H1 (cell line): ENCODE data around the gene AFF1. TPM values are rescaled to one million over a fixed set of nuclear protein-coding genes. Genes with fewer than 3 reads are reported as not detected.

Experiments used
- ATF3 ChIP-seq: IDR thresholded peaks from 2 replicates; pipeline ENCODE4 v1.6.1; 2011; ENCODE audit warnings: low read depth, mild to moderate bottlenecking, low read length; ENCODE audit not compliant: insufficient read depth
- CHD7 ChIP-seq: fragments of 300-600 bp; sonication (generic); IDR thresholded peaks from 2 replicates; pipeline ENCODE4 v1.7.1; 2012; ENCODE audit warnings: low read length, moderate library complexity, mild to moderate bottlenecking, inconsistent platforms; ENCODE audit not compliant: insufficient replicate concordance
- EZH2 ChIP-seq: fragments of 200-600 bp; sonication (generic); IDR thresholded peaks from 2 replicates; pipeline ENCODE4 v1.7.1; 2012; ENCODE audit warnings: low read depth, mild to moderate bottlenecking, moderate library complexity, low read length, inconsistent platforms; ENCODE audit not compliant: severe bottlenecking
- HDAC2 ChIP-seq, 2 experiments: fragments of 300-600 bp in 1 of 2; sonication (generic) in 1 of 2; IDR thresholded peaks; 2 replicates each; pipeline ENCODE4 v1.6.1; 2011 to 2012; ENCODE audit warnings: low read depth in 2 of 2, low read length in 2 of 2, mild to moderate bottlenecking in 2 of 2, moderate library complexity in 2 of 2, borderline replicate concordance in 1 of 2, inconsistent platforms in 1 of 2
- JUND ChIP-seq: IDR thresholded peaks from 2 replicates; pipeline ENCODE4 v1.6.1; 2011; ENCODE audit warnings: mild to moderate bottlenecking, improper control_type of control experiment, low read length
- KDM1A ChIP-seq: fragments of 200-600, 300-600 bp; sonication (generic); IDR thresholded peaks from 2 replicates; pipeline ENCODE4 v1.7.1; 2016; ENCODE audit warnings: mild to moderate bottlenecking, low read length, borderline replicate concordance
- RBBP5 ChIP-seq: IDR thresholded peaks from 2 replicates; pipeline ENCODE4 v1.7.1; 2012; ENCODE audit warnings: low read depth, mild to moderate bottlenecking, inconsistent platforms, low read length, moderate library complexity, borderline replicate concordance
- RFX5 ChIP-seq: IDR thresholded peaks from 2 replicates; pipeline ENCODE4 v1.6.1; 2011; ENCODE audit warnings: low read depth, low read length, improper control_type of control experiment, borderline replicate concordance
- RNF2 ChIP-seq: fragments of 200-900, 300-1000 bp; sonication (generic); IDR thresholded peaks from 2 replicates; pipeline ENCODE4 v1.7.1; 2016; ENCODE audit warnings: borderline replicate concordance, low read depth, mild to moderate bottlenecking, antibody characterized with exemption, low read length; ENCODE audit not compliant: poor library complexity, severe bottlenecking; ENCODE audit errors: missing control alignments
- TCF12 ChIP-seq: IDR thresholded peaks from 2 replicates; pipeline ENCODE4 v1.6.1; 2011; ENCODE audit warnings: low read depth, mild to moderate bottlenecking, low read length
- polyA plus RNA-seq, 7 experiments: library from polyadenylated mRNA; depleted of rRNA in 3 of 7; stranded (reverse) in 5 of 7; unstranded in 2 of 7; fragments of >200 nt in 5 of 7; fragments of 200-250 nt in 2 of 7; gene quantifications; 1 replicate in 5 of 7; 2 replicates in 1 of 7; 4 replicates in 1 of 7; pipeline versions ENCODE4 v1.2.1 to v1.2.3, GENCODE V29; 2011 to 2013; ENCODE audit warnings: missing spikeins in 2 of 7, mixed read lengths in 2 of 7
- total RNA-seq: library from RNA; stranded (reverse); fragmentation: NEBNext Ultra II Directional; extraction: Animal tissue kit (Norgen Biotek cat#: 25700); gene quantifications from 2 replicates; pipeline ENCODE4 v1.2.1, GENCODE V29; 2021

AFF1 gene
- total and polyA plus RNA-seq, 2 of the 8 experiments (the other 6 are each of a cell fraction or from before 2014, with no cell fraction given), result 14.8 to 85.5 TPM

GRCh38 chr4:86975927-86976326 is 41.1 kb downstream of the AFF1 start (continued):
- no peak for TF ChIP-seq CHD7
- no peak for TF ChIP-seq KDM1A
- no peak for TF ChIP-seq EZH2
- no peak for TF ChIP-seq HDAC2 (IDR thresholded peaks at IDR 0.05; ENCODE audit: borderline replicate concordance in 1 of 2, low read depth in 2 of 2, low read length in 2 of 2)
- TF ChIP-seq TCF12, result no peak
- no peak for TF ChIP-seq ATF3
- no peak for TF ChIP-seq RFX5
- TF ChIP-seq JUND, result no peak
- no peak for TF ChIP-seq RBBP5
- no peak for TF ChIP-seq RNF2
